ENCODE measurements around the gene NDUFC2.

GRCh38 chr11:78069465-78069864 is 10.2 kb downstream of the NDUFC2 start:
- TF ChIP-seq POLR2A (IDR thresholded peaks at IDR 0.05) (no peak), CTCF (IDR thresholded peaks at IDR 0.05) (no peak)
